HL-60 (cell line): ENCODE measurements around the gene CST5.
"Not testable (repeated sequence)": the region's sequence is repeated elsewhere in the genome, so short reads cannot be mapped to it uniquely, and the experiment has no call there.

Experiments
- DNase-seq, 2 experiments: peaks; one replicate each; pipeline ENCODE4 v3.0.0-alpha.2; 2010 to 2020; ENCODE audit warnings: low read depth in 1 of 2, low spot score in 1 of 2
- H3K27ac ChIP-seq: fragments of 250-450 bp; sonication (Bioruptor Pico); replicated peaks from 2 replicates; pipeline ENCODE4 v1.5.1; 2020; ENCODE audit warnings: mild to moderate bottlenecking, moderate library complexity
- H3K27me3 ChIP-seq: fragments of 250-450 bp; sonication (Bioruptor Pico); 2 replicates; pipeline ENCODE4 v1.5.1; 2021; ENCODE audit warnings: mild to moderate bottlenecking, moderate library complexity; ENCODE audit not compliant: insufficient read depth, poor library complexity, severe bottlenecking
- H3K4me3 ChIP-seq: replicated peaks from 2 replicates; pipeline ENCODE4 v1.5.1; 2011; ENCODE audit warnings: mild to moderate bottlenecking, control low read depth, low read length; ENCODE audit not compliant: insufficient read depth
- GABPA ChIP-seq: IDR thresholded peaks from 2 replicates; pipeline ENCODE4 v1.6.1; 2012; ENCODE audit warnings: low read depth
- POLR2AphosphoS5 ChIP-seq: IDR thresholded peaks from 2 replicates; pipeline ENCODE4 v1.6.1; 2012; ENCODE audit warnings: low read depth
- SPI1 ChIP-seq: IDR thresholded peaks from 2 replicates; pipeline ENCODE4 v1.6.1; 2012; ENCODE audit warnings: low read depth, mild to moderate bottlenecking, borderline replicate concordance
- TF ChIP-seq, protein P1 (sequence below): IDR thresholded peaks from one replicate; pipeline ENCODE4 v1.5.1; 2011; ENCODE audit warnings: low read length, control low read depth, inconsistent platforms; ENCODE audit not compliant: insufficient read depth
- TF ChIP-seq, protein P2 (sequence below): IDR thresholded peaks from 2 replicates; pipeline ENCODE4 v1.6.1; 2012; ENCODE audit warnings: low read depth; ENCODE audit not compliant: insufficient replicate concordance

Gene CST5

DNA sequence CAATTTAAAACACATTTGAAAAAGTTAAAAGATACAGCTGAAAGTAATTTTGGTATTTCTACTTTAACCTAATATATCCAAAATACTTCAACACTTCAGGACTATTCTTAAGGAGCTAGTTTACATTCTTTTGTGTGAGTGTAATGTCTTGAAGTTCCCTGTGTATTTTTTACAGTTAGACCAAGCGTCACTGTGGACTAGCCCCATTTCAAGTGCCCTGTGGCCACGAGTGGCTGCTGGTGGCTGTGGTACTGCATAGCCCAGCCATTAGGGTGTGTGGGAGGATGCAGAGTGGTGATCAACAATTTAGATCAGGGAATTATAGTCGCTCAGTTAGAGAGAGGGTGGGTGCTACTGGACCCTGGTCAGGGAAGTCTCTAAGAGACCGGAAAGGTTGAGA lies 869 bp upstream of the CST5 start:
- DNase-seq: no peak
- TF ChIP-seq, protein P1, sequence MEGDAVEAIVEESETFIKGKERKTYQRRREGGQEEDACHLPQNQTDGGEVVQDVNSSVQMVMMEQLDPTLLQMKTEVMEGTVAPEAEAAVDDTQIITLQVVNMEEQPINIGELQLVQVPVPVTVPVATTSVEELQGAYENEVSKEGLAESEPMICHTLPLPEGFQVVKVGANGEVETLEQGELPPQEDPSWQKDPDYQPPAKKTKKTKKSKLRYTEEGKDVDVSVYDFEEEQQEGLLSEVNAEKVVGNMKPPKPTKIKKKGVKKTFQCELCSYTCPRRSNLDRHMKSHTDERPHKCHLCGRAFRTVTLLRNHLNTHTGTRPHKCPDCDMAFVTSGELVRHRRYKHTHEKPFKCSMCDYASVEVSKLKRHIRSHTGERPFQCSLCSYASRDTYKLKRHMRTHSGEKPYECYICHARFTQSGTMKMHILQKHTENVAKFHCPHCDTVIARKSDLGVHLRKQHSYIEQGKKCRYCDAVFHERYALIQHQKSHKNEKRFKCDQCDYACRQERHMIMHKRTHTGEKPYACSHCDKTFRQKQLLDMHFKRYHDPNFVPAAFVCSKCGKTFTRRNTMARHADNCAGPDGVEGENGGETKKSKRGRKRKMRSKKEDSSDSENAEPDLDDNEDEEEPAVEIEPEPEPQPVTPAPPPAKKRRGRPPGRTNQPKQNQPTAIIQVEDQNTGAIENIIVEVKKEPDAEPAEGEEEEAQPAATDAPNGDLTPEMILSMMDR: no peak
- TF ChIP-seq GABPA (no peak), SPI1 (no peak), POLR2AphosphoS5 (no peak)
- TF ChIP-seq, protein P2, sequence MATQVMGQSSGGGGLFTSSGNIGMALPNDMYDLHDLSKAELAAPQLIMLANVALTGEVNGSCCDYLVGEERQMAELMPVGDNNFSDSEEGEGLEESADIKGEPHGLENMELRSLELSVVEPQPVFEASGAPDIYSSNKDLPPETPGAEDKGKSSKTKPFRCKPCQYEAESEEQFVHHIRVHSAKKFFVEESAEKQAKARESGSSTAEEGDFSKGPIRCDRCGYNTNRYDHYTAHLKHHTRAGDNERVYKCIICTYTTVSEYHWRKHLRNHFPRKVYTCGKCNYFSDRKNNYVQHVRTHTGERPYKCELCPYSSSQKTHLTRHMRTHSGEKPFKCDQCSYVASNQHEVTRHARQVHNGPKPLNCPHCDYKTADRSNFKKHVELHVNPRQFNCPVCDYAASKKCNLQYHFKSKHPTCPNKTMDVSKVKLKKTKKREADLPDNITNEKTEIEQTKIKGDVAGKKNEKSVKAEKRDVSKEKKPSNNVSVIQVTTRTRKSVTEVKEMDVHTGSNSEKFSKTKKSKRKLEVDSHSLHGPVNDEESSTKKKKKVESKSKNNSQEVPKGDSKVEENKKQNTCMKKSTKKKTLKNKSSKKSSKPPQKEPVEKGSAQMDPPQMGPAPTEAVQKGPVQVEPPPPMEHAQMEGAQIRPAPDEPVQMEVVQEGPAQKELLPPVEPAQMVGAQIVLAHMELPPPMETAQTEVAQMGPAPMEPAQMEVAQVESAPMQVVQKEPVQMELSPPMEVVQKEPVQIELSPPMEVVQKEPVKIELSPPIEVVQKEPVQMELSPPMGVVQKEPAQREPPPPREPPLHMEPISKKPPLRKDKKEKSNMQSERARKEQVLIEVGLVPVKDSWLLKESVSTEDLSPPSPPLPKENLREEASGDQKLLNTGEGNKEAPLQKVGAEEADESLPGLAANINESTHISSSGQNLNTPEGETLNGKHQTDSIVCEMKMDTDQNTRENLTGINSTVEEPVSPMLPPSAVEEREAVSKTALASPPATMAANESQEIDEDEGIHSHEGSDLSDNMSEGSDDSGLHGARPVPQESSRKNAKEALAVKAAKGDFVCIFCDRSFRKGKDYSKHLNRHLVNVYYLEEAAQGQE: no peak
- H3K27me3 ChIP-seq: no peaks in the 10 kb centered on the region
- no peak overlapping the region for H3K27ac ChIP-seq
- H3K4me3 ChIP-seq: no peak overlapping the region

DNA sequence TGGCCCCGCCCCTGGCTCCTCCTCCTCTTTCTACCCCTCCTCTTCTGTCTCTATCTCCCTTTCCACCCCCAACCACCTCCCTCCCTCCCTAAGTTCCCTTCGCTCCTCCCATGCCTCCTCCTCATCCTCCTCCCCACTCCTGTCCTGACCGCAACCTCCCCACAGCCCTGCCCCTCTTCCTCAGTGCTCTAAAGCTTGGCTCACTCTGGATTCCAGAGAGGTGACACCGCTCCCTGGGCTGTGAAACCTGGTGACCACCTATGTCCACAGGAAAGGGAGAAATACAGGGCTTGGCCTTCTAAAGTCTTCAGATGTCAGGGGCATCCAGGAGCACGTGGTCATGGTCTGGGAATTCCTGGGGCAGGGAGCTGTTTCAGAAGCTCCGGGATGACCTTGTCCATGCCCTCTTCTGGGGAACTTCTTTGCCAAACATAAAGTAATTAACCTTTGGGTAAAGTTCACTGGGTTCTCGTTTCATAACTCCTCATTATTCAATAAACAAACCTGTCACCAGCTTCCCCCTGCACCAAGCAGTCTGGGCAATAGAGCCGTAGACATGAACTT lies 345 bp upstream of the CST5 start:
- TF ChIP-seq SPI1: no peak
- no peak for TF ChIP-seq POLR2AphosphoS5
- no peak for TF ChIP-seq GABPA
- TF ChIP-seq, protein P2: no peak
- TF ChIP-seq, protein P1: no peak
- Histone ChIP-seq H3K27me3 (no peaks in the 10 kb centered on the region), H3K27ac (no peak overlapping the region), H3K4me3 (no peak overlapping the region)
- no peak for DNase-seq

DNA sequence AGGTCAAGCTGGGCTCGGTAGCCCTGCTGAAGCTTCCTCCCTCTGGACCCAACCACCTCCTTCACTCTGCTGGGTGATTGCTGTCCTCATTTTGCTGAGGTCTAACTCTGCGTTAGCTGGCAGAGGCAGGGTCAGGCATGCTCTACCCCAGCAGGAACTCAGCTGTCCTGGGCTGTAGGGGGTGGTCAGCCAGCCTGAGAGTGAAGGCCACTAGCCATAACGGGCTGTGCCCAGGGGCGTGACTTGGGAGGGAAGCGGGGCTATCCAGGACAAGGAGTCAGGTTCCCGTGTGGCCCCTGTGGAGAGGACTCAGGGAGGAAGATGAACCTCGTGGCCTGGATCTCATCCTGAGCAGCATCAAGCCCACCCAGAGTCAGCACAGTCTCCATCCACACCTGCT lies 761 bp downstream of the CST5 start:
- TF ChIP-seq, protein P2: no peak
- TF ChIP-seq GABPA: no peak
- TF ChIP-seq, protein P1: no peak
- H3K27me3 ChIP-seq: no peaks in the 10 kb centered on the region
- H3K4me3 ChIP-seq: no peak overlapping the region
- H3K27ac ChIP-seq: no peak overlapping the region
- no peak for DNase-seq

DNA sequence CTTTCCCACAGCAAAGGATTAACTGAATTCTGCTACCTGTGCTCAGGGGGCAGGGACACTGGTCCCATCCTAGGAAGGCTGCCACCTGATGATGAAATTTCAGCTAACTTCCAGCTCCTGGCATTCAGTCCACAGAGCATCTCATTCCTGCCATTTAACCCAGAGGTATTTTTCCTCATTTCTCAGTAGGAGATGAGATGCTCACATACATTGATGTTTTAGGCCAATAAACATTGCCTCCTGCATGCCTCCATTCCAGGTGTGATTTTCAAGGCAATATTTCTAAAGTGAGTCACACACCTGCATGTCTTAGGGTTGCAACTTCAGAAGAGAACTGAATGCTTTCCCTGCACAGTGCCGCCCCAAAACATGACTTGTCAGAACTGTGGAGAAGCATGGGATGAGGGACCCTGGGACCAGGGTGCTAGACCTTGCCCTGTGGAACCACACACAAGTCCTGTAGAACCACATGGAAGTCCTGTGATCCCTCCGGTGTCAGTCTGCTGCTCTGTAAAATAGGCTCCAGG lies 1.5 kb downstream of the CST5 start:
- not testable (repeated sequence) for DNase-seq, H3K27me3 ChIP-seq, H3K4me3 ChIP-seq, H3K27ac ChIP-seq
